Activated effector memory CD4-positive, alpha-beta T cell treated with Interleukin-2 at 50 U/mL for 16 hours (primary cell): ENCODE results near the gene PKD1.

Experiments
- DNase-seq: peaks from one replicate; pipeline ENCODE4 v3.0.0-alpha.2; 2020

Gene PKD1

DNA sequence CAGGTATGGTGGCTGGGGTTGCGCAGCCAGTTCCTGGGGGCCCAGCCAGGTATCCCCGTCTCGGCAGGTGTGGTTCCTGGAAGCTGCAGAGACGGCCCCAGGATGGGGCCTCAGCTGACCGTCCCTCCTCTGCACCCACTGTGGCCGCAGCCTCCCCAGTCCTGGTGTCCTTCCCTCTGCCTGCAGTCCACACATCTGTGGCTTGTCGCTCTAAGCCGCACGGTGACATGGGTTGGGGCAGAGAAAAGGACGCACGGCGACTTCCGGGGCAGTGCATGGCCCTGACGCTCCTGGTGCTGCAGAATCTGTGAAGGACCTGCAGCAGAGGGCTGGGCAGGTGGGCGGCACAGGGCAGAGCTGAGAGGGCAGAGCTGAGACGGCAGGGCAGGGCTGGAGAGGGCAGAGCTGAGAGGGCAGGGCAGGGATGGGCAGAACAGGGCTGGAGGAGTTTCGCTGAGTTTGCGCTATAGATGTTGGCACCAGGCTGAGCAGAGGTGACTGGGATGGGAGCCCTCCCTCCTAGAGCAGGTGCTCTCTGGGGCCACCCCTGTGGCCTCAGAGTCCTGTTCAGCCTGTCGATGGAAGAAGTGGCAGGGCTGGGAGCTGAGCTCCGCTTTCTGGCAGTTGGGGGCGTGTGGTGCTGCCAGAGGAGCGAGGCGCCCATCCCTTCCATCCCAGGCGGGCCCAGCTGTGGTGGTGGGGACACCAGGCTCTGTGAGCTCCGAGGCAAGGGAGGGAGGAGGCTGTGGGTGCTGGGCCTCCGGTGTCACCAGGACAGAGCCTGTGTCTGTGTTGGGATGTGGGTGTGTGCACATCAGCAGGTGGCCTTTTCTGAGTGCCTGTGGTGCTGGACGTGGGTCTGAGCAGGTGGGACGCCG lies 64.9 kb downstream of the PKD1 start:
- DNase-seq: no peak

- DNase-seq: no peak
These were observed 69.6 kb downstream of the PKD1 start for GRCh38 chr16:2066139-2066538.

GRCh38 chr16:2064368-2064945 lies 71.2 kb downstream of the PKD1 start:
- no peak for DNase-seq

DNA sequence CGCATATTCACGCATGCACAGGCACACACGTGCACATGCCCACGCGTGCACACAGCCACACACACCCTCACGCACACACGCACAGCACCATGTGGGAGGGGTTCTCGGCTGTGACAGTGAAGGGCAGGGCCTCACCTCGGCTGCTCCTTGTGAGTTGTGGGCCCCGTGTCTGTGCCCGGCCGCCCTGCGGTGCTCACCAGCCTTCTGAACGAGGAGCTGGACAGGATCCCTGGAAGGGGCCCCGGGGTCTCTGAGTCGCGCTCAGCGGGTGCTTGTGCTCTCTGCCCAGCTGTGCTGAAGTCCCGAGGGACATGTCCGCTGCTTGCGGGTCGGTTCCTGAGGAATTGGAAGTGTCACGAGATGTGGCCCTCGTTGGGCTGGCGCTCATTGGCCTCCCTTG lies 71.8 kb downstream of the PKD1 start:
- DNase-seq: no peak

DNA sequence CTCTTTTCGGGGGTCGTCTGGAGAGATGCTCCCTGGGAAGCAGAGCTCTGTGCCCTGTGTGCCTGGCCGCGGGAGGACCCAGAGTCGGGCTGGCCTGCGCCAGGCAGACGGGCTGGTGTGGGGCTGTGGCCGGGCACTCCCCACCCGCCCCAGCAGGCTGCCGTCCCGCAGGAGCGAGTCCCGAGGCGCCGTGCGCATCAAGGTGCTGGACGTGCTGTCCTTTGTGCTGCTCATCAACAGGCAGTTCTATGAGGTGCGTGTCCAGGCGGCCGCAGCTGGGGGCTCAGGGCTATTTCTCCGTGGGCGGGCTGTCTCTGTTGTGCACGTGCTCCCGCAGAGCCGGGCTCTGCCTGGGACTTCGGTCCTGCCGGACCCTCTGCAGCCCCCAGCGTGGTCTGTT lies 72.9 kb downstream of the PKD1 start:
- DNase-seq: no peak

DNA sequence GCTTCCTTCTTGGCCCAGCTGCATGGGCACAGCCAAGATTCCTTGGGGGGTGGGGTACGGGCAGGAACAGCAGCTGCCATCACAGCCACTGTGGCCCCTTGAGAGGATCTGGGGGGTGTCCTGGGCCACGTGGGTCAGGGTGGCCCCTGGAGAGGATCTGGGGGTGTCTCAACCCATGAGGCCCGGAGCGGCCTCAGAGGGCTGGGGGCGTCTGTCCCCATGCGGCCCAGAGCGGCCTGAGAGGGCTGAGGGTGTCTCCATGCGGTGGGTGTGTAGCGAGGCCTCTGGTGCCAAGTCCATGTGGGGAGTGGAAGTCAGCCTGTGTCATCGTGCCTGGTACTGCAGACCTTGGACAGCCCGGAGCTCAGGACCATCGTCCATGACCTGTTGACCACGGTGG lies 74.2 kb downstream of the PKD1 start:
- no peak for DNase-seq

- no peak for DNase-seq
These were observed 74.7 kb downstream of the PKD1 start for GRCh38 chr16:2061023-2061422.

- no peak for DNase-seq
These were observed 75.4 kb downstream of the PKD1 start for GRCh38 chr16:2060346-2060745.

DNA sequence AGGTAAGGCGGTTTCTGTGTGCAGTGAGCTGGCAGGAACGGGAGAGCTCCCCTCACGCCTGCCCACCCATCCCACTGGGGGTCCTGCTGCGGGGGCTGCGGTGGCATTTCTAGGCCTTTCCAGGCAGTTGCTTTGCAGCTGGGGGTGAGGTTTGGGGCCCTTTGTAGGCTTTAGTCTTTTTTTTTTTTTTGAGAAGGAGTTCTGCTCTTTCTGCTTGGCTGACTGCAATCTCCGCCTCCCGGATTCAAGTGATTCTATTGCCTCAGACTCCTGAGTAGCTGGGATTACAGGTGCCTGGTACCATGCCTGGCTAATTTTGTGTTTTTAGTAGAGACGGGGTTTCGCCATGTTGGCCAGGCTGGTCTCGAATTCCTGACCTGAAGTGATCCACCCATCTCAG lies 76.8 kb downstream of the PKD1 start:
- no peak for DNase-seq

DNA sequence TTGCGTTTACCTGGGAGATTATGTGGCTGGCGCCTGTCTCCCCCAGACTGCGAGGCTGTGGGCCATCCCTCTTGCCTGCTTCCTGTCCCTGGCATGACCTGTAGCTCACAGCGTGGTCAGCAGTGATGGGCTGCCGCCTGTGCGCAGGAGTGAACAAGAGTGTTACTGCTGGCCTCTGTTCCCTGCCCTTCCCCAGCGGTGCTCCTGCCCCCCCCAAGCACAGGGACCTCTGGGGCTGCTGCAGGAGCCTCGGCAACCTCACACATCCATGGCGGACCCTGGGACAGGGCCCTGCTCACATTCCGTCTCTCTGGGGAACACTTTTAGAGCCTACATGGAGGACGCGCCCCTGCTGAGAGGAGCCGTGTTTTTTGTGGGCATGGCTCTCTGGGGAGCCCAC lies 77.3 kb downstream of the PKD1 start:
- no peak for DNase-seq

DNA sequence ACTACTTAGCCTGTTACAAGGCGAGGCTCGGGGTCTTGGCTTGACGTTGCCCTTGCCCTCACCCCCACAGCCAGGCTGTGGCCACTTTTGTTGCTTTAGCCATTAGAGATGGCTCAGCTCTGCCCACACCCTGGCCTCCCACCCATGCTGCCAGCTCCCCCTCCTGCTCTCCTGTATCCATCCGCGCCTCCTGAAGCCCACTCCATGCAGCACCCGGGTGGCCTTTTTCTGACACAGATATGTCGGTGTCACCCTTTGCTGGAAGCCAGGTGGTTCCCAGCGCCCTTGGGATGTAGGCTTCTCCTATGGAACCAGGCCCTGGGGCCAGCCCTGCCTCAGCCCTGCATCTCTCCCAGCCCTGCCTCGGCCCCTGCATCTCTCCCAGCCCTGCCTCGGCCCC lies 78.3 kb downstream of the PKD1 start:
- DNase-seq: no peak

- no peak for DNase-seq
These were observed 78.9 kb downstream of the PKD1 start for GRCh38 chr16:2056681-2057407.

GRCh38 chr16:2056077-2056476 lies 79.6 kb downstream of the PKD1 start:
- no peak for DNase-seq

DNA sequence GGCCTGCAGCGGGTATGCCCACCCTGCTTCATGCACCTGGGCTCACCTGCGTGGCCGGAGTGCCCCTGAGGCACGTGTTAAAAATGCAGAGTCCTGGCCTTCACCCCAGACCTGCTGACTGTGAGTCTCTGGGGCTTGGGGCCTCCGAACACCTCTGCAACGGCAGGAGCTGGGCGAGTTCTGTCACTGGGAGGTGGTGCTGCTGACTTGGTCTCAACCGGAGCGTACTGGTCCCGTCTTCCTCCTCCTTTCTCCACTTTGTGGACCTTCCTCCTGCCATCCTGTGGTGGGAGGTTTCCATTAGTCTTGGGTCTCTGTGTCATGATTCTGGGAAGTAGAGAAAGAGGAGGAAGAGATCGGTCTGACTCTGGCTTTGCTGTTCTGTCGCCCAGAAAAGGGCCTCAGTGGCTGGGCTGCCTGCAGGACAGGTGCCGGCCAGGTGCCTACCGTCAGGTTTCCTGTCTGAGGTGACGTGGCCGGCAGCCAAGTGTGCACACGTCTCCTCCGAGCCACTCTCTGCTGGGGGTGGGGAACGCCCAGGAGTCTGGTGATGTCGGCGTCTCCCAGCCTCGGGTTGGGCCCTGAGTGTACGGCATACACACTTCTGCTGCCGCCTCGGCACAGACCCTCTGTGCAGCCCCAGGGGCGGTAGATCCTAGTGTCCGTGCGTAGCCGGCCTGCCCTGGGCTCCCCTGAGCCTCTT lies 81.0 kb downstream of the PKD1 start:
- DNase-seq: no peak

DNA sequence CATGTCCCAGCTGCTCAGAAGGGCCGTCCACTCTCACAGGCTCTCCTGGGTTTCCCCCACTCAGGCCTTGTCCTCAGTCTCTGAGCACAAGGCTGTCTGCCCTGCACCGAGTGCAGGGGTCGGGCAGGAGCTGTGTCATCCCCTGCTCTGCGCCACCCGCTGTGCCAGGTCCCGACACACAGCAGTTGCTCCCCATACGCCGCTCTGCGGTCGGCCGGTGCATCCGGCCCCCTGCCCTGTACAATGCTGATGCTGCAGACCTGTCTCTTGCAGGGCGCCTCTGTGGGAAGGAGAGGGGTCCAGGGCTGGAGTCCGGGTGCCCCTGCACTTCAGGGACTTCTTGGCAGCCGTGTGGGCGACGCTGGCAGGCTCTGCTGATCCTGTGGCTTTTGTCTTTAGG lies 81.8 kb downstream of the PKD1 start:
- DNase-seq: no peak

DNA sequence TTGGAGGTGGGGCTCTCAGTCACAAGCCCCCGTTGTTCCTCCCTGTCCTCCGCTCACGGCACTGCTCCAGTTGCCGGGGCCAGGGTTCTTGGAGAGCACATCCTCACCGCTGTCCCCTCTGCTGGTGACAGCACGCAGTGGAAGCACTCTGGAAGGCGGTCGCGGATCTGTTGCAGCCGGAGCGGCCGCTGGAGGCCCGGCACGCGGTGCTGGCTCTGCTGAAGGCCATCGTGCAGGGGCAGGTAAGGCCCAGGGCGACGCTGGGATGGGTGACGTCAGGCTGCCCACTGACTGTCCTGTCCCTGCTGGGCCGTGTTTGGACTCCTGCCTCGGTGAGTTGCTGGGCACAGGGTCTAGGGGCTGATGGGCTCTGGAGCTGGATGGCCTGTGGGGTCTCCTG lies 82.5 kb downstream of the PKD1 start:
- no peak for DNase-seq

DNA sequence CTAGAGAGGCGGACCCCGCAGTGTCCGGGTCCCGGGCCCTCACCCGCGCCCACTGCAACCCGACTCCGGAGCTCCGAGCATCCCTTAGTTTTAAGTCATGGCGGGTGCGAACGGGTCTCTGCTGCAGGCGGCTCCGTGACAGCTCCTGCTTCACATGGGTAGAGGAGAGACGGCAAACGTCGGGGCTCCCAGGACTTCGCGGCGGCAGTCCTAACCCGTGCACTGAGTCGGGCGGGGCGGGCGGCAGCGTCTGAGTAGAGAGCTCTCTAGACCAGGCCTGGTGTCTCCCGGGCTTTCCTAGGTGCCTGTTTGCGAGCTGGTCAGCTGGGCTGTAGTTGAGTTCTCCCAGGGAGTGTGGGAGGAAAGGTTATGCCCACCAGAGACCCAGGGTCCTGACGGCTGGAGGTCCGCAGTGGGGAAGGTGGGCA lies 87.6 kb downstream of the PKD1 start:
- no peak for DNase-seq

- peak; percentile 91 for DNase-seq
These were observed 88.2 kb downstream of the PKD1 start, which contains the start of the genes NTHL1 and TSC2 for GRCh38 chr16:2047330-2048115. Gene NTHL1, minus strand, starts transcription at chr16:2047834. Its CDS starts 11 bp downstream, at chr16:2047823. Gene TSC2, plus strand, starts transcription at chr16:2047985. Its CDS starts 631 bp downstream, at chr16:2048616.

- no peak for DNase-seq
These were observed 88.8 kb downstream of the PKD1 start for GRCh38 chr16:2046893-2047329.

DNA sequence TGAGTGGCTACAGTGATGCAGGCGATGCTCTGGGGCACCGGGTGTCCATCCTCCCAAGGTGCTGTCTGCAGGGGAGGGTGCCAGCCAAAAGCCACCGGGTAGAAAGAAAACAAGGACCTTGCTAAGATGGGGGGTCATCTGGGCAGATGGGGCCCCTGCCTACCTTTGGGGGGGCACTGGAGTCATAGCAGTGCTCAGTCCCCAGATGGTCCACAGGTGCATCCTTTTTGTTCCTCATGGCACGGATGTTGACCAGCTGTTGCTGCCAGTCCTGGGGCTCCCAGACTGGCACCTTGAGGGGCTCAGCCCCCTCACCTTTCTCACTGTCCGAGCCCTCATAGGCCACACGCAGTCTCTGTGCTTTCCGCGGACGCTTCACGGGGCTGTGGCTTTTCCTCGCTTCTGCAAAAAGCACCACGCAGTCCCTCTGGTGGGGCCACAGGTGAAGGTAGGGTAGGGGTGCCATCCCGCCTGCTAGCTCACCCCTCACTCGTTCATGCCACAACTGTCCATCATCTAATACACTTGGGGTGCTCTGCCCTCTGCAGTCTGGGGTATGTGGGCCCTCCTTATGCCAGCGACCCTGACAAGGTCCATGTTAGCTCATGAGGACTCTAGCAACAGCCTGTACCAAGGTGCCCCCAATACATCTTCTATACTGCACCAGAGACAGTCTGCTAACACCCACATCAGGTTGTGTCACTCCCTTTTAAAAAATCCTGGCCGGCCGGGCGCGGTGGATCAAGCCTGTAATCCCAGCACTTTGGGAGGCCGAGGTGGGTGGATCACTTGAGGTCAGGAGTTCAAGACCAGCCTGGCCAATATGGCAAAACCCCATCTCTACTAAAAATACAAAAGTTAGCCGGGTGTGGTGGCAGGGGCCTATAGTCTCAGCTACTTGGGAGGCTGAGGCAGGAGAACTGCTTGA lies 89.5 kb downstream of the PKD1 start:
- DNase-seq: no peak

- no peak for DNase-seq
These were observed 91.2 kb downstream of the PKD1 start for GRCh38 chr16:2044541-2044940.
